H9 (cell line): ENCODE measurements around the gene P2RY14. TPM values are rescaled to one million over a fixed set of nuclear protein-coding genes. Genes with fewer than 3 reads are reported as not detected.

Source experiments
- DNase-seq: peaks from one replicate; pipeline ENCODE4 v3.0.0-alpha.2; 2017
- H2AFZ ChIP-seq: one replicate; pipeline ENCODE4 v1.6.1; 2013; ENCODE audit warnings: mild to moderate bottlenecking, low read length, control low read depth, moderate library complexity
- H2AK5ac ChIP-seq: 2 replicates; pipeline ENCODE4 v1.6.1; 2013; ENCODE audit warnings: low read length, control low read depth, mixed read lengths; ENCODE audit not compliant: insufficient read length
- H2BK120ac ChIP-seq: one replicate; pipeline ENCODE4 v1.6.1; 2013; ENCODE audit warnings: low read depth, mild to moderate bottlenecking, low read length, control low read depth, inconsistent platforms; ENCODE audit not compliant: poor library complexity, severe bottlenecking
- H2BK12ac ChIP-seq: 2 replicates; pipeline ENCODE4 v1.6.1; 2013; ENCODE audit warnings: low read length, control low read depth, mixed read lengths, low read depth; ENCODE audit not compliant: insufficient read length
- H2BK15ac ChIP-seq: 2 replicates; pipeline ENCODE4 v1.6.1; 2013; ENCODE audit warnings: low read depth, low read length, control low read depth
- H2BK20ac ChIP-seq: one replicate; pipeline ENCODE4 v1.6.1; 2013; ENCODE audit warnings: low read depth, mild to moderate bottlenecking, low read length, control low read depth, inconsistent platforms; ENCODE audit not compliant: poor library complexity, severe bottlenecking
- H2BK5ac ChIP-seq: 2 replicates; pipeline ENCODE4 v1.6.1; 2013; ENCODE audit warnings: low read length, control low read depth, mixed read lengths; ENCODE audit not compliant: insufficient read length
- H3K14ac ChIP-seq: 2 replicates; pipeline ENCODE4 v1.6.1; 2013; ENCODE audit warnings: low read length, control low read depth; ENCODE audit not compliant: insufficient read depth
- H3K18ac ChIP-seq: 2 replicates; pipeline ENCODE4 v1.6.1; 2013; ENCODE audit warnings: low read depth, mild to moderate bottlenecking, mixed read lengths, low read length, control low read depth; ENCODE audit not compliant: insufficient read length
- H3K23ac ChIP-seq: 2 replicates; pipeline ENCODE4 v1.6.1; 2013; ENCODE audit warnings: low read length, control low read depth, mixed read lengths, low read depth; ENCODE audit not compliant: insufficient read length
- H3K23me2 ChIP-seq: 2 replicates; pipeline ENCODE4 v1.6.1; 2013; ENCODE audit warnings: low read depth, mild to moderate bottlenecking, mixed read lengths, low read length, control low read depth; ENCODE audit not compliant: insufficient read length, poor library complexity, severe bottlenecking
- H3K27ac ChIP-seq: 2 replicates; pipeline ENCODE4 v1.5.1; 2013; ENCODE audit warnings: low read length, control low read depth, mixed read lengths, low read depth; ENCODE audit not compliant: insufficient read length
- H3K27me3 ChIP-seq: 2 replicates; pipeline ENCODE4 v1.6.1; 2013; ENCODE audit warnings: low read length, control low read depth, inconsistent platforms; ENCODE audit not compliant: insufficient read depth
- H3K4ac ChIP-seq: 2 replicates; pipeline ENCODE4 v1.6.1; 2013; ENCODE audit warnings: low read depth, mild to moderate bottlenecking, control low read depth, inconsistent platforms, low read length, moderate library complexity
- H3K4me1 ChIP-seq: 2 replicates; pipeline ENCODE4 v1.6.1; 2013; ENCODE audit warnings: low read length, control low read depth, inconsistent platforms; ENCODE audit not compliant: insufficient read depth
- H3K4me2 ChIP-seq: 2 replicates; pipeline ENCODE4 v1.6.1; 2013; ENCODE audit warnings: low read length, control low read depth, mixed read lengths; ENCODE audit not compliant: insufficient read length, insufficient read depth
- H3K56ac ChIP-seq: 2 replicates; pipeline ENCODE4 v1.6.1; 2013; ENCODE audit warnings: low read depth, mild to moderate bottlenecking, mixed read lengths, low read length, control low read depth; ENCODE audit not compliant: insufficient read length
- H3K79me1 ChIP-seq: 2 replicates; pipeline ENCODE4 v1.6.1; 2013; ENCODE audit warnings: low read depth, mild to moderate bottlenecking, moderate library complexity, low read length, control low read depth, inconsistent platforms; ENCODE audit not compliant: insufficient read depth, poor library complexity, severe bottlenecking
- H3K79me2 ChIP-seq: 2 replicates; pipeline ENCODE4 v1.6.1; 2013; ENCODE audit warnings: low read length, control low read depth, inconsistent platforms; ENCODE audit not compliant: insufficient read depth
- H3K9ac ChIP-seq: 2 replicates; pipeline ENCODE4 v1.6.1; 2013; ENCODE audit warnings: low read length, control low read depth, mixed read lengths; ENCODE audit not compliant: insufficient read length; ENCODE audit errors: extremely low read depth
- H3K9me3 ChIP-seq: one replicate; pipeline ENCODE4 v1.6.1; 2013; ENCODE audit warnings: low read depth, low read length, inconsistent platforms; ENCODE audit not compliant: control insufficient read depth
- H3T11ph ChIP-seq: one replicate; pipeline ENCODE4 v1.6.1; 2013; ENCODE audit warnings: mild to moderate bottlenecking, low read length, control low read depth, inconsistent platforms
- H4K20me1 ChIP-seq: one replicate; pipeline ENCODE4 v1.6.1; 2013; ENCODE audit not compliant: control insufficient read depth, insufficient read length, insufficient read depth
- H4K5ac ChIP-seq: 2 replicates; pipeline ENCODE4 v1.6.1; 2013; ENCODE audit warnings: low read depth, mild to moderate bottlenecking, mixed read lengths, low read length, control low read depth; ENCODE audit not compliant: insufficient read length
- H4K8ac ChIP-seq: replicated peaks from 2 replicates; pipeline ENCODE4 v1.6.1; 2013; ENCODE audit warnings: low read length, control low read depth, mixed read lengths, low read depth; ENCODE audit not compliant: insufficient read length
- H4K91ac ChIP-seq: 2 replicates; pipeline ENCODE4 v1.6.1; 2013; ENCODE audit warnings: low read depth, mild to moderate bottlenecking, moderate library complexity, mixed read lengths, low read length, control low read depth; ENCODE audit not compliant: insufficient read length
- H3K27ac Mint-ChIP-seq, 3 experiments: 2 replicates in 2 of 3; 3 replicates in 1 of 3; pipeline ENCODE4 v1.8.0; 2020 to 2021; ENCODE audit warnings: mixed read lengths in 3 of 3, mild to moderate bottlenecking in 1 of 3, moderate library complexity in 1 of 3
- H3K27me3 Mint-ChIP-seq: 2 replicates; pipeline ENCODE4 v1.8.0; 2021; ENCODE audit warnings: low read depth, mild to moderate bottlenecking, moderate library complexity, mixed read lengths
- H3K36me3 Mint-ChIP-seq, 3 experiments: 2 replicates in 2 of 3; 3 replicates in 1 of 3; pipeline ENCODE4 v1.8.0; 2020 to 2021; ENCODE audit warnings: low read depth in 3 of 3, mixed read lengths in 3 of 3; ENCODE audit not compliant: insufficient read depth in 1 of 3
- H3K4me1 Mint-ChIP-seq, 2 experiments: 2 replicates each; pipeline ENCODE4 v1.8.0; 2020; ENCODE audit warnings: mixed read lengths in 2 of 2
- H3K4me3 Mint-ChIP-seq, 2 experiments: 2 replicates in 1 of 2; 3 replicates in 1 of 2; pipeline ENCODE4 v1.8.0; 2020 to 2021; ENCODE audit warnings: mild to moderate bottlenecking in 2 of 2, mixed read lengths in 2 of 2, moderate library complexity in 1 of 2
- H3K9me3 Mint-ChIP-seq, 2 experiments: 2 replicates in 1 of 2; 3 replicates in 1 of 2; pipeline ENCODE4 v1.8.0; 2020; ENCODE audit warnings: mild to moderate bottlenecking in 2 of 2, mixed read lengths in 2 of 2, moderate library complexity in 1 of 2
- CTCF ChIP-seq: fragments of 200-600 bp; sonication (generic); conservative IDR thresholded peaks from 3 replicates; pipeline ENCODE4 v1.8.0; 2021; ENCODE audit warnings: antibody characterized with exemption, mild to moderate bottlenecking
- WGBS: extraction: QIAGEN DNeasy Blood & Tissue Kit; methylation state at CpG from one replicate; pipeline ENCODE4 v1.1.7; 2013; ENCODE audit warnings: missing lambda C conversion rate, low lambda C conversion rate, mixed read lengths; ENCODE audit not compliant: insufficient read length; ENCODE audit errors: extremely low coverage; 5-methylcytosine and 5-hydroxymethylcytosine counted together
- total RNA-seq: library from RNA; stranded (reverse); gene quantifications from 2 replicates; pipeline ENCODE4 v1.2.1, GENCODE V29; 2021

P2RY14 gene
- total RNA-seq, 1 experiment from 2014 or later = not detected

GRCh38 chr3:151200586-151200985, 77.8 kb downstream of the P2RY14 start:
- H3K27me3 Mint-ChIP-seq = no peaks in the 10 kb centered on the region
- Histone ChIP-seq H3K4me1 (no peaks in the 10 kb centered on the region), H3K18ac (no peak overlapping the region), H4K8ac (no peak overlapping the region), H2AK5ac (no peak overlapping the region), H4K91ac (no peak overlapping the region), H3K56ac (no peak overlapping the region), H2BK120ac (no peak overlapping the region), H3K79me1 (no peaks in the 10 kb centered on the region), H2BK12ac (no peak overlapping the region), H2BK5ac (no peak overlapping the region), H3K79me2 (no peaks in the 10 kb centered on the region), H2BK20ac (no peak overlapping the region), H3T11ph (no peak overlapping the region), H3K23me2 (no peaks in the 10 kb centered on the region), H3K9ac (no peak overlapping the region), H3K23ac (no peak overlapping the region), H3K4ac (no peak overlapping the region), H4K20me1 (no peaks in the 10 kb centered on the region), H3K9me3 (no peaks in the 10 kb centered on the region), H3K27ac (no peak overlapping the region), H3K14ac (no peak overlapping the region), H3K27me3 (no peaks in the 10 kb centered on the region), H4K5ac (no peak overlapping the region), H3K4me2 (no peak overlapping the region), H2BK15ac (no peak overlapping the region), H2AFZ (no peak overlapping the region)
- H3K4me3 Mint-ChIP-seq = no peak overlapping the region
- H3K9me3 Mint-ChIP-seq = no peaks in the 10 kb centered on the region
- H3K27ac Mint-ChIP-seq = no peak overlapping the region
- no peaks in the 10 kb centered on the region for H3K4me1 Mint-ChIP-seq
- H3K36me3 Mint-ChIP-seq = no peaks in the 10 kb centered on the region; a peak in 1 of 7 replicates
- WGBS = no CpG with 5 or more reads among the region's 2 CpGs
- no peak for TF ChIP-seq CTCF
- no peak for DNase-seq
